Measurements from ENCODE around the gene MTAP. TPM values are rescaled to one million over a fixed set of nuclear protein-coding genes. Genes with fewer than 3 reads are reported as not detected.
A peak's percentile ranks its signal among the peaks of the same experiment; 100 is the strongest.

The MTAP gene
- total RNA-seq, 4 donors from 2014 or later, result 4.5 to 15.1 (median 13.6) TPM

DNA sequence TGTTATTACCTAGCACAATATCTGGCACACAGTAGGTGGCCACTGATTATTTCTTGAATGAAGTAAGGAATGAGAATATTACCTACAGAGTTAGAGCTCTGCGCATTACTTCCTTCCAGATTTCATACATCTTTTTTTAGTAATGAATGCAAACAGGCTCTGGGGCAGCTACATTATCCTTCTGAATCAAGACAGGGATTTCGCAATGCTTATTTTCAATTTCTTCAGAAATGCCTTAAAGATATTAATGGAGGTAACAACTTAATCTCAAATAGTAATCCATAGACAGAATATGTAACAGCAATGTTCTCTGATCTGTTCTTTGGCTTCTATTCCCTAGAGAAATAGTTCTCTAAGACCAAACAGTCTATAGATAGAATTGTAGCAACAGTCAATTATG, 159.1 kb downstream of the MTAP start:
- 83 to 95% methylated on average over 2 of the region's 2 CpGs for WGBS, 2 donors (ENCODE audit: low coverage in 1 of 2)
- in situ Hi-C loops (cut with MboI; ENCODE audit: low pct_ligation_motif_present in 1 of 4, low pct_unique_long_range_greater_than_20kb in 1 of 4, low sequenced_read_pairs in 3 of 4), result no loop called here
- Histone ChIP-seq H3K9me3 (peaks cover 0 to 4% of the 10 kb centered on the region in 2 donors), H3K4me1 (peaks cover 7 to 12% (median 10%) of the 10 kb centered on the region in 4 donors), H3K4me3 (no peak overlapping the region), H3K27me3 (peaks cover 66% of the 10 kb centered on the region), H3K27ac (no peak overlapping the region), H3K36me3 (no peaks in the 10 kb centered on the region)
- intact Hi-C loops (cut with DNase I; ENCODE audit: low total_unique reads), result no loop called here
- no peak for DNase-seq
- TF ChIP-seq POLR2A (IDR thresholded peaks at IDR 0.05) (no peak), EP300 (IDR thresholded peaks at IDR 0.05; ENCODE audit: low read depth) (no peak)

DNA sequence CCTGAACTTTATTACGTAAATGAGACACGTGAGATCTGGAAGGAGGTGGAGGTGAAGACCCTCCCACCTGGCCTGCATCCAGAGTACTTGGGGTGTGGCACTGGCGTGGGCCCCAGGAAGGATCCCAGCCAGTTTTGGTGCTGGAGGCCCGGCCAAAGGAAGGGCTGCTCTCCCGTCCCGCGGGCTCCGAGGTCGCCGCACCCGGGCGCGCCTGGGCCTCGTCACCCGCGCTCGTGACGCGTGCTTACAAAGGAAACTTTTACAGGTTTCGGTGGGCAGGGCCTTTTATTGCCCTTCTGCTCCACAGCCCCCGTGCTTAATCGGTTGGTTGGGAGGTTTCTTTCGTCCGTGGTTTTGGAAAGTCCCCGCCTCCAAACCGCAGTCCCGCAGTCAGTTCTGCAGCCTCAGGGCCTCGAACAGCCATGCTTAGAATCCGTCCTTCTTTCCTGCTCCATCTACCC, 162.5 kb downstream of the MTAP start:
- in situ Hi-C loops (cut with MboI; ENCODE audit: low pct_ligation_motif_present in 1 of 4, low pct_unique_long_range_greater_than_20kb in 1 of 4, low sequenced_read_pairs in 3 of 4), result no loop called here
- no peak for TF ChIP-seq POLR2AphosphoS5 (IDR thresholded peaks at IDR 0.05)
- no peak for TF ChIP-seq POLR2A (IDR thresholded peaks at IDR 0.05)
- no peak for TF ChIP-seq EP300 (IDR thresholded peaks at IDR 0.05; ENCODE audit: low read depth)
- TF ChIP-seq, protein P1, sequence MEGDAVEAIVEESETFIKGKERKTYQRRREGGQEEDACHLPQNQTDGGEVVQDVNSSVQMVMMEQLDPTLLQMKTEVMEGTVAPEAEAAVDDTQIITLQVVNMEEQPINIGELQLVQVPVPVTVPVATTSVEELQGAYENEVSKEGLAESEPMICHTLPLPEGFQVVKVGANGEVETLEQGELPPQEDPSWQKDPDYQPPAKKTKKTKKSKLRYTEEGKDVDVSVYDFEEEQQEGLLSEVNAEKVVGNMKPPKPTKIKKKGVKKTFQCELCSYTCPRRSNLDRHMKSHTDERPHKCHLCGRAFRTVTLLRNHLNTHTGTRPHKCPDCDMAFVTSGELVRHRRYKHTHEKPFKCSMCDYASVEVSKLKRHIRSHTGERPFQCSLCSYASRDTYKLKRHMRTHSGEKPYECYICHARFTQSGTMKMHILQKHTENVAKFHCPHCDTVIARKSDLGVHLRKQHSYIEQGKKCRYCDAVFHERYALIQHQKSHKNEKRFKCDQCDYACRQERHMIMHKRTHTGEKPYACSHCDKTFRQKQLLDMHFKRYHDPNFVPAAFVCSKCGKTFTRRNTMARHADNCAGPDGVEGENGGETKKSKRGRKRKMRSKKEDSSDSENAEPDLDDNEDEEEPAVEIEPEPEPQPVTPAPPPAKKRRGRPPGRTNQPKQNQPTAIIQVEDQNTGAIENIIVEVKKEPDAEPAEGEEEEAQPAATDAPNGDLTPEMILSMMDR (IDR thresholded peaks at IDR 0.05), result no peak

DNA sequence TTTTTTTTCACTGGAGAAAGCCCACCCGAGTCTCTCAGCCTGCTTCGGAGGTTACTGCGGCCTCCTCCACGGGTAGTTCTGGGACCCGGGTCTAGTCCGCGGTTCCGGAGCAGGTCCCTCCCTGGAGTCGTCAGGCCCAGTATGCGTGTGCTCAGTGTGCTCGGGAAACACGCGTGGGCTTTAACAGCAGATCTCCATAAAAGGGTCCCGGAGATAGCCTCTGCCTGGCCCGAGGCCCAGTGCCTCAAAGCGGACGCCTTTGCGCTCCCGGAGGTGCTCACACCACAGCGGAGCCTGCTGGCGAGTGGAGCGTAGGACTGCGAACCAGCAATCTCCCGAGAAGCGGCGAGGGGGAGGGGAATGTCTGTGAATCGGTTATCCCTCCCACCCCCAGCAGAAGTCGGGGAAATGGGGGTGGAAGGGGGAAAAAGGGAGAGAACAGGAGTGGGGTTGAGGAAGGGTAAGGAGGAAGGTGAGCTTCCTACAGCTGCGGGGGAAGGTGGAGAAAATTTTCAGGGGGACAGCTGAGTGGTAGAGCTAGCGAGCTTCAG, 163.0 kb downstream of the MTAP start:
- no peaks in the 10 kb centered on the region for H3K36me3 ChIP-seq
- DNase-seq, result peak; percentile 70
- intact Hi-C loops (cut with DNase I; ENCODE audit: low total_unique reads), result no loop called here
- in situ Hi-C loops (cut with MboI; ENCODE audit: low pct_ligation_motif_present in 1 of 4, low pct_unique_long_range_greater_than_20kb in 1 of 4, low sequenced_read_pairs in 3 of 4), result no loop called here
- 5 to 10% methylated on average over 2 to 30 of the region's 30 CpGs for WGBS, 2 donors (ENCODE audit: low coverage in 1 of 2)
- peaks cover 100% of the 10 kb centered on the region for H3K27me3 ChIP-seq
- no peak overlapping the region for H3K27ac ChIP-seq
- TF ChIP-seq EP300 (IDR thresholded peaks at IDR 0.05; ENCODE audit: low read depth), result no peak
- TF ChIP-seq, protein P1 (IDR thresholded peaks at IDR 0.05), result peak in 4 of 5 experiments; percentile 29 to 44 (median 36)
- peaks cover 7 to 20% (median 10%) of the 10 kb centered on the region in 4 donors for H3K4me1 ChIP-seq
- peak overlapping the region in 3 of 4 donors; percentile 15 to 43 (median 24) for H3K4me3 ChIP-seq
- H3K9me3 ChIP-seq, result peaks cover 0 to 4% of the 10 kb centered on the region in 2 donors

More for the DNA sequence above, 162.5 kb downstream of the MTAP start:
- H3K4me3 ChIP-seq, result peak overlapping the region in 3 of 4 donors; percentile 15 to 43 (median 24)
- intact Hi-C loops (cut with DNase I; ENCODE audit: low total_unique reads), result no loop called here
- peaks cover 0 to 4% of the 10 kb centered on the region in 2 donors for H3K9me3 ChIP-seq
- H3K27ac ChIP-seq, result no peak overlapping the region
- WGBS, 2 donors (ENCODE audit: low coverage in 1 of 2), result 2 to 8% methylated on average over 8 to 29 of the region's 29 CpGs
- peaks cover 7 to 20% (median 10%) of the 10 kb centered on the region in 4 donors for H3K4me1 ChIP-seq
- DNase-seq, result peak; percentile 48
- peaks cover 98% of the 10 kb centered on the region for H3K27me3 ChIP-seq
- H3K36me3 ChIP-seq, result no peaks in the 10 kb centered on the region

DNA sequence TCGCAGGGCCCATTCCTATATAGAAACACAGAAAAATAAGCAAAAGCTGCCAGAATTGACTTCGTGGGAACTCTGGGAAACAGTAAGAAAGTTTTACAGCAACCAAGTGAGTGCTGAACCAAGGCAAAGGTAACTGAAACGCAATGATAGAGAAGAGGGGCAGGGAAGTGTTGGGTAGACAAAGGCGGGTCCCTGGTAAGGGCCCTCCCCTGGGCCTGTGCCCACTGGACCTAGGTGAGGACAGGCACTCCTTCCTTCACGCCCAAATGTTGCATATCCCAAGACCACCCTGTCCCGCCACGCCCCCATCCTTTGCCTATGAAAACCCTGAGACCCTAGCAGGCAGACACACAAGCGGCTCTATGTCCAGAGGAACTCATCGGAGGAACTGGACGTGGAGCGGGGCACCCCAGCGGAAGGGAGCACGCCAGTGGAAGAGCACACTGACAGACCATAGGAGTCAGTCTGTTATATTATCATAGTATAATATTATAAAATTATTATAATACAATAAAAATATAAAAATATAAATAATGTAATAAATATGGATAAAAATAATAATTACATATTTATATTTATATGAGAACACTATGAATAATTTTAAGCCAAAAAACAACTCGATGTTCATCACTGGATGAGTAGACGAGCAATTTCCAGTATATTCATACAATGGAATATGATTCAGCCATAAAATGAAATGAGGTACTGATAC, 163.9 kb downstream of the MTAP start:
- TF ChIP-seq POLR2A (IDR thresholded peaks at IDR 0.05), result no peak
- TF ChIP-seq, protein P1 (IDR thresholded peaks at IDR 0.05), result no peak
- no peak for TF ChIP-seq POLR2AphosphoS5 (IDR thresholded peaks at IDR 0.05)
- no peak for TF ChIP-seq EP300 (IDR thresholded peaks at IDR 0.05; ENCODE audit: low read depth)
- in situ Hi-C loops (cut with MboI; ENCODE audit: low pct_ligation_motif_present in 1 of 4, low pct_unique_long_range_greater_than_20kb in 1 of 4, low sequenced_read_pairs in 3 of 4), result no loop called here
- no peaks in the 10 kb centered on the region for H3K36me3 ChIP-seq
- H3K4me3 ChIP-seq, result no peak overlapping the region
- peaks cover 100% of the 10 kb centered on the region for H3K27me3 ChIP-seq
- DNase-seq, result no peak
- intact Hi-C loops (cut with DNase I; ENCODE audit: low total_unique reads), result no loop called here
- peaks cover 7 to 27% (median 10%) of the 10 kb centered on the region in 4 donors for H3K4me1 ChIP-seq
- H3K9me3 ChIP-seq, result peaks cover 0 to 4% of the 10 kb centered on the region in 2 donors
- H3K27ac ChIP-seq, result no peak overlapping the region
- 20 to 26% methylated on average over 6 to 15 of the region's 15 CpGs for WGBS, 2 donors (ENCODE audit: low coverage in 1 of 2)

Data from transverse colon (tissue), 4 donors.